GM12875 (cell line): ENCODE measurements around the gene SECISBP2.

Experiments used
- H3K4me3 ChIP-seq: one replicate; pipeline ENCODE4 v1.5.1; 2011; ENCODE audit warnings: low read depth, low read length, control low read depth
- CTCF ChIP-seq: IDR thresholded peaks from 2 replicates; pipeline ENCODE4 v1.5.1; 2011; ENCODE audit warnings: low read depth, mild to moderate bottlenecking, control low read depth, inconsistent platforms, low read length, moderate library complexity, borderline replicate concordance; ENCODE audit not compliant: insufficient read depth

Gene SECISBP2

GRCh38 chr9:89310475-89311345, 7.6 kb upstream of the SECISBP2 start, which contains the start of gene CKS2:
Gene CKS2, plus strand, starts transcription at chr9:89311195. Its CDS starts 98 bp downstream, at chr9:89311293.
- TF ChIP-seq CTCF, result no peak
- peak within 1 kb of the TSS; percentile 86 for H3K4me3 ChIP-seq

- TF ChIP-seq CTCF, result no peak
- peak overlapping the region; percentile 86 for H3K4me3 ChIP-seq
These were observed 6.7 kb upstream of the SECISBP2 start for GRCh38 chr9:89311346-89312221.

GRCh38 chr9:89312222-89312571, 6.1 kb upstream of the SECISBP2 start:
- no peak for TF ChIP-seq CTCF
- H3K4me3 ChIP-seq, result peak overlapping the region; percentile 86

GRCh38 chr9:89313842-89314241, 4.5 kb upstream of the SECISBP2 start:
- TF ChIP-seq CTCF, result no peak
- peak overlapping the region; percentile 36 for H3K4me3 ChIP-seq

GRCh38 chr9:89314955-89315354, 3.3 kb upstream of the SECISBP2 start:
- peak overlapping the region; percentile 2 for H3K4me3 ChIP-seq
- TF ChIP-seq CTCF, result no peak

GRCh38 chr9:89315482-89315881, 2.8 kb upstream of the SECISBP2 start:
- no peak overlapping the region for H3K4me3 ChIP-seq
- TF ChIP-seq CTCF, result no peak
